ENCODE results near the gene WIPI1.

DNA sequence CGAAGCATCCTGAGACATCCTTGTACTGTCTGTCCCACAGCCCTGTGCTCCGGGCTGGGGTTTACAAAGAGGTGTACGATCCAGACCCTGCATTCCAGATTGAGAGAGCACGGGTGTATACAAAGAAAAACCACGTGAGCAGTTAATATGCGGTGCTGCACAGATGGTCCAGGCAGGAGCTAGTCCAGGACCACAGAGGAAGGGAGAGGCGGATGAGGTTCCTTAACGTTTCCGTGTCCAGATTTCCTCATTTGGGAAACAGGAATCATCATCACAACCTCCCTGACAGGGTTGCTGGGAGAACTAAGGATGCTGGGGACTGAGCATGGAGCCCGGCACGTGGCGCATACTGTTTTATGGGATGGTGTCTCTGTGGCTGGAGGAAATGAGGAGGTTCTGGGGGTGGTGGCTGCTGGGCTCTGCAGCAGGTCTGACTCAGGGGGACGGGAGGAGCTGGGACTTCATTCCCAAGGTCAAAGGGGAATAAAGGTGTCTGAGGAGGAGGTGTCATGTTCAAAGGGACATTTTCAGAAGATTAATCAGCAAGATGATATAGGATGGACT lies 26.2 kb downstream of the WIPI1 start:
- TF ChIP-seq, protein P1, sequence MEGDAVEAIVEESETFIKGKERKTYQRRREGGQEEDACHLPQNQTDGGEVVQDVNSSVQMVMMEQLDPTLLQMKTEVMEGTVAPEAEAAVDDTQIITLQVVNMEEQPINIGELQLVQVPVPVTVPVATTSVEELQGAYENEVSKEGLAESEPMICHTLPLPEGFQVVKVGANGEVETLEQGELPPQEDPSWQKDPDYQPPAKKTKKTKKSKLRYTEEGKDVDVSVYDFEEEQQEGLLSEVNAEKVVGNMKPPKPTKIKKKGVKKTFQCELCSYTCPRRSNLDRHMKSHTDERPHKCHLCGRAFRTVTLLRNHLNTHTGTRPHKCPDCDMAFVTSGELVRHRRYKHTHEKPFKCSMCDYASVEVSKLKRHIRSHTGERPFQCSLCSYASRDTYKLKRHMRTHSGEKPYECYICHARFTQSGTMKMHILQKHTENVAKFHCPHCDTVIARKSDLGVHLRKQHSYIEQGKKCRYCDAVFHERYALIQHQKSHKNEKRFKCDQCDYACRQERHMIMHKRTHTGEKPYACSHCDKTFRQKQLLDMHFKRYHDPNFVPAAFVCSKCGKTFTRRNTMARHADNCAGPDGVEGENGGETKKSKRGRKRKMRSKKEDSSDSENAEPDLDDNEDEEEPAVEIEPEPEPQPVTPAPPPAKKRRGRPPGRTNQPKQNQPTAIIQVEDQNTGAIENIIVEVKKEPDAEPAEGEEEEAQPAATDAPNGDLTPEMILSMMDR (IDR thresholded peaks at IDR 0.05), result no peak
- TF ChIP-seq POLR2A (IDR thresholded peaks at IDR 0.05), result no peak
